Neural crest cell (in vitro differentiated cells): ENCODE measurements around the gene CDKN2B-AS1. TPM values are rescaled to one million over a fixed set of nuclear protein-coding genes. Genes with fewer than 3 reads are reported as not detected.

Experiments used
- DNase-seq: peaks from one replicate; pipeline ENCODE4 v3.0.0; 2021; ENCODE audit warnings: low read depth, mixed read lengths, low spot score
- H3K27ac Mint-ChIP-seq: one replicate; pipeline ENCODE4 v1.8.0; 2021; ENCODE audit warnings: mild to moderate bottlenecking, mixed read lengths; ENCODE audit not compliant: unreplicated experiment
- H3K27me3 Mint-ChIP-seq: 2 replicates; pipeline ENCODE4 v1.8.0; 2021; ENCODE audit warnings: low read depth, mild to moderate bottlenecking, mixed read lengths
- H3K36me3 Mint-ChIP-seq: 2 replicates; pipeline ENCODE4 v1.8.0; 2021; ENCODE audit warnings: low read depth, mild to moderate bottlenecking, mixed read lengths
- H3K4me1 Mint-ChIP-seq: 2 replicates; pipeline ENCODE4 v1.8.0; 2021; ENCODE audit warnings: mixed read lengths
- H3K4me3 Mint-ChIP-seq: one replicate; pipeline ENCODE4 v1.8.0; 2021; ENCODE audit warnings: mild to moderate bottlenecking, mixed read lengths
- H3K9me3 Mint-ChIP-seq: 2 replicates; pipeline ENCODE4 v1.8.0; 2021; ENCODE audit warnings: mixed read lengths
- total RNA-seq: library from RNA; stranded (reverse); gene quantifications from 2 replicates; pipeline ENCODE4 v1.2.1, GENCODE V29; 2021
- TF ChIP-seq, protein P1 (sequence below): fragments of 200-600 bp; sonication (generic); conservative IDR thresholded peaks from 2 replicates; pipeline ENCODE4 v1.5.0; 2021; ENCODE audit warnings: antibody characterized with exemption, mild to moderate bottlenecking

The CDKN2B-AS1 gene
- total RNA-seq, 1 donor from 2014 or later = 0.21 TPM

DNA sequence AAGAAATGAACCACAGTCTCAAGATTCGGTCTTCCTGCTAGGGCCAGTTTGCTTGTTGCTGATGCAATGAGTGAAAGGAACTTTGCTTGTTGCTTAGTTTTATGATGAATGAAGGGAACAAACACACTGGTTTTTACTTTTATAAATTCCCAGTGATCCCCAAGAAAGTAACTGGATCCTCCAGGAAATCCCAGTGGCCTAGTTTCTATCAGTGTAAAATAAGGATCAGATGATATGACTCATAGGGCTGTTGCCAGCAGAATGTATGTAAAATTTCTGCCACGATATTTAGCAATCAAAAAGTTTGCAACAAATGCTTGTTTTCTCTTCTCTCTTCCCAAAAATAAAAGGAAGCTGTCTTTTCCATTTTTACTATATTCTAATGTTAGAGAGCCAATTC lies 174.7 kb downstream of the CDKN2B-AS1 start:
- H3K27ac Mint-ChIP-seq = no peak overlapping the region
- TF ChIP-seq, protein P1, sequence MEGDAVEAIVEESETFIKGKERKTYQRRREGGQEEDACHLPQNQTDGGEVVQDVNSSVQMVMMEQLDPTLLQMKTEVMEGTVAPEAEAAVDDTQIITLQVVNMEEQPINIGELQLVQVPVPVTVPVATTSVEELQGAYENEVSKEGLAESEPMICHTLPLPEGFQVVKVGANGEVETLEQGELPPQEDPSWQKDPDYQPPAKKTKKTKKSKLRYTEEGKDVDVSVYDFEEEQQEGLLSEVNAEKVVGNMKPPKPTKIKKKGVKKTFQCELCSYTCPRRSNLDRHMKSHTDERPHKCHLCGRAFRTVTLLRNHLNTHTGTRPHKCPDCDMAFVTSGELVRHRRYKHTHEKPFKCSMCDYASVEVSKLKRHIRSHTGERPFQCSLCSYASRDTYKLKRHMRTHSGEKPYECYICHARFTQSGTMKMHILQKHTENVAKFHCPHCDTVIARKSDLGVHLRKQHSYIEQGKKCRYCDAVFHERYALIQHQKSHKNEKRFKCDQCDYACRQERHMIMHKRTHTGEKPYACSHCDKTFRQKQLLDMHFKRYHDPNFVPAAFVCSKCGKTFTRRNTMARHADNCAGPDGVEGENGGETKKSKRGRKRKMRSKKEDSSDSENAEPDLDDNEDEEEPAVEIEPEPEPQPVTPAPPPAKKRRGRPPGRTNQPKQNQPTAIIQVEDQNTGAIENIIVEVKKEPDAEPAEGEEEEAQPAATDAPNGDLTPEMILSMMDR = no peak
- H3K9me3 Mint-ChIP-seq = no peaks in the 10 kb centered on the region
- H3K36me3 Mint-ChIP-seq = no peaks in the 10 kb centered on the region
- no peaks in the 10 kb centered on the region for H3K27me3 Mint-ChIP-seq
- no peaks in the 10 kb centered on the region for H3K4me1 Mint-ChIP-seq
- no peak for DNase-seq
- no peak overlapping the region for H3K4me3 Mint-ChIP-seq

GRCh38 chr9:22169727-22170503 lies 175.3 kb downstream of the CDKN2B-AS1 start:
- no peak overlapping the region for H3K27ac Mint-ChIP-seq
- no peaks in the 10 kb centered on the region for H3K27me3 Mint-ChIP-seq
- H3K9me3 Mint-ChIP-seq = no peaks in the 10 kb centered on the region
- H3K4me1 Mint-ChIP-seq = no peaks in the 10 kb centered on the region
- DNase-seq = no peak
- TF ChIP-seq, protein P1 = no peak
- H3K36me3 Mint-ChIP-seq = no peaks in the 10 kb centered on the region
- H3K4me3 Mint-ChIP-seq = no peak overlapping the region

Other genes starting within 250 kb of the CDKN2B-AS1 start
- gene MTAP, start 192.2 kb upstream of the CDKN2B-AS1 start, total RNA-seq = 90.1 and 106 TPM in 2 replicates
- 0.68 TPM in 1 of 2 replicates, not detected in the other for gene CDKN2A, start 399 bp upstream of the CDKN2B-AS1 start, total RNA-seq
- not detected in 2 replicates for gene CDKN2B, start 14.5 kb downstream of the CDKN2B-AS1 start, total RNA-seq